ENCODE measurements around the gene MAPK1.
"Not testable (repeated sequence)": the region's sequence is repeated elsewhere in the genome, so short reads cannot be mapped to it uniquely, and the experiment has no call there.

Gene MAPK1

DNA sequence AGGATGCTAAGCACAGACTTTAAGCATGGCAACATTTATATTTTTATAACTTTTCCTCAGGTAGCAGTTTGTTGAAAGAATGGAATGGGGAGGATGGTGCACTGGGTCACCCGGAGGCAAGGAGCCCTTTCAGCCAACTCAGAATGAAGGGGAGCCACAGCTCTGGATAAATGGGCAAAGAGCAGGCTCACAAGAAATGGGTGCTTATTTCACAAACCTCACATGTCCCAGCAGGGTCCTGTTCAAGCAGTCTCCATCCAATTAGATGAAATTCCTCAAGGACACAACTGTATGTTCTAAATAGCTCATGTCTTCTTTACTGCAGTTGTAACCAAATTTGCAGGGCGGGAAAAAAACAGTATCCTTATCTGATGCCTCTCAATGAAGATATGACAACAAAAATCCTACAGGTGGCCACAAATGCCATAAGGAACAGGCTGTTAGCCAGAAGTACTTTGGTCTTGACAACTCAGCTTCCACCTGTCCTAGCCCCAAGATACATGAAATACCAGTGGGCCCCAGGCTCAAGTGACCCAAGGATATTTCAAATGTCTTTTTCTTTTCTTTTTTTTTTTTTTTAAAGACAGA, 48.2 kb downstream of the MAPK1 start:
- DNase-seq (ENCODE audit: low read depth in 2 of 2) = no peak

DNA sequence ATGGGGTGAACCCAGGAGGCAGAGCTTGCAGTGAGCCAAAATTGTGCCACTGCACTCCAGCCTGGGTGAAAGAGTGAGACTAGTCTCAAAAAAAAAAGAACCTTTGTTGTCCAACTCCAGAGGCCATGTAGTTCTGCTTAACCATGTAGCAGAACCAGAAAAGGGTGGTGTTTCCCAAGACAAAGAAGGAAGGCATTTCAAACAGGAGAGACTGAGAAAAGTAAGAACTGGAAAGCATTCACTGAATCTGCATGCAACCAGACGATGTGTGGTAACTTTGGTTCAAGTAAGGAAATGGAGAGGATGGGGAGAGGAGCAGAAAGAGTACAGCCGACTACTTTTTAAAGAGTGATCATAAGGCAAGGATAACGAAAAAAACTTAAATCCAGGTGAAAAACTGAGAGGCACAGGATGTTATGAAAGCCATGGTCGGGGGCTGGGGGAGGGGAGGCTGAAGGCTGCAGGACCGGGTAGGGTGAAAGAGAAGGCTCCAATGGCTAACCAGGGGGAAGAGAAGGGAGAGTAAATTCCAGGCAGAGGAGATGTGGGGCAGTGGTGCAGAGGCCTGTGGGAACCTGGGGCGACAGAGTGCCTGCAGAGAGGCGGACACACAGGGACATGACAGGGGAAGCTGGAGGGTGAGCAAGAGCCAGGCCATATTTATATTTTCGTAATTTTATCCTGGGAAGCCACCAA, 48.8 kb downstream of the MAPK1 start:
- DNase-seq (ENCODE audit: low read depth in 2 of 2) = no peak

DNA sequence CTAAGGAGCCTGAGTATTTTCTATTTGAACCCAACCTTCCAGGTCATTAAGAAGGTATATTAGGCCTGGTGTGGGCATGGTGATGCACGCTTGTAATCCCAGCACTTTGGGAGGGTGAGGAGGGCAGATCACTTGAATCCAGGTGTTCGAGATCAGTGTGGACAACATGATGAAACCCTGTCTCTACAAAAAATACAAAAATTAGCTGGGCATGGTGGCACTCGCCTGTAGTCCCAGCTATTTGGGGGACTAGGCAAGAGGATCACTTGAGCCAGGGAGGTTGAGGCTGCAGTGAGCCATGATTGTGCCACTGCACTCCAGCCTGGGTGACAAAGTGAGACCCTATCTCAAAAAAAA, 50.0 kb downstream of the MAPK1 start:
- DNase-seq (ENCODE audit: low read depth in 2 of 2) = not testable (repeated sequence)

DNA sequence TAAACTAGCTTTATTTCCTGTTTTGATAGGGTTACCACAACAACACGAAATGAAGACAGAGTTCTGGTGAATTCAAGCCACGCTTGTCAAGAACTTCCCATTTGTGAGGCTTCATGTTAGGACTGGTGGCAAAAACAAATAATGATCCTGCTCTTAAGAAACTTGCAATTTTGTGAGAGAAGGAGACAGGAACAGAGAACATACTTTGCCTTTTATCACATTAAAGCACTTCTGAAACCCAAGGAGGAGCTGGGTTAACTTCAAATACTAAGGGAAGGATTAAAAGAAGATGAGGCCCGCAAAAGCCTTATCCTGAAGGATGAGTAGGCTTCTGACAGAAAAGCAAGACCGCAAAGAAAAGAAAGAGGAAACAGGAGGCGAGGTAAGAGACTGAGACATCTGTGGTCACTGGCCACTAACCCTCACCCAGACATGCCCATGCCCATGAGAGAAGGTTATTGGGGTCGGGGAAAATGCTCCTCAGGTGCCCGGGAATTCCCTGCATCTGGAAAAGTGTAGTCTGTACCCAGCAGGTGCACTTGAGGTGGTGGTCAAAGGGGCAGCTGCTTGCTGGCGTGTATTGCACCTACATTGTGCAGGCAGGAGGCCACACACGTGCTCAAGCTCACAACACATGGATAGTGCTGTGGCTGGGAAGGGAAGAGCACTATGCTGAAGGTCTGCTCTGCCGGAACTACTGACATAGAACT, 50.5 kb downstream of the MAPK1 start:
- DNase-seq (ENCODE audit: low read depth in 2 of 2) = peak in 1 of 2 donors; percentile 1

DNA sequence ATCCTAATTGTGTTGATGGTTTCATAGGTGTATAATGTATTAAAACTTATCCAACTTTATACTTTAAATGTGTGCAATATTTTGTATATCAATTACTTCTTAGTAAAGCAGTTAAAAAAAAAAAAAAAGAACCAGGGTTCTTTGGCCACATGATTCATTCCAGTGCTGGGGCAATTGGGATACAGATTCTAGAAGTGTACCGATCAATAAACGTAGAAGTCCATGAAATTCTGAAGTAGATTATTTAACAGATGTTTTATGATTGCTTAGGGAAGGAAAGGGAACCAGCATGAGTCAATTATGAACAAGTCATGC, 51.0 kb downstream of the MAPK1 start:
- no peak for DNase-seq (ENCODE audit: low read depth in 2 of 2)

DNA sequence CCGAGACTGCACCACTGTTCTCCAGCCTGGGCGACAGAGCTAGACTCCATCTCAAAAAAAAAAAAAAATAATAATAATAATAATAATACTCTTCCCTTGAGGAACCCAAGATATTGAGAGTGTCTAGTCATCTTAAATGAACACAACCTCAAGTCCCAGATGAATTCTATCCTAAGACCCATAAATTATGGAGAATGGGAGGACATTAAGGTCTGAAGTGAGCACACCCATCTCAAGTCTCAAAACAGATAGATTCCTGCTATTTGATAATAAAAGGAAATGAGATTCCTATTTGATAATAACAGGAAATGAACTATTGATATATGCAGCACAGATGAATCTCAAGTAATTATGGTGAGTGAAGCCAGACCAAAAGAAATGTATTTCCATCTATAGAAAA, 51.5 kb downstream of the MAPK1 start:
- DNase-seq (ENCODE audit: low read depth in 2 of 2) = no peak

DNA sequence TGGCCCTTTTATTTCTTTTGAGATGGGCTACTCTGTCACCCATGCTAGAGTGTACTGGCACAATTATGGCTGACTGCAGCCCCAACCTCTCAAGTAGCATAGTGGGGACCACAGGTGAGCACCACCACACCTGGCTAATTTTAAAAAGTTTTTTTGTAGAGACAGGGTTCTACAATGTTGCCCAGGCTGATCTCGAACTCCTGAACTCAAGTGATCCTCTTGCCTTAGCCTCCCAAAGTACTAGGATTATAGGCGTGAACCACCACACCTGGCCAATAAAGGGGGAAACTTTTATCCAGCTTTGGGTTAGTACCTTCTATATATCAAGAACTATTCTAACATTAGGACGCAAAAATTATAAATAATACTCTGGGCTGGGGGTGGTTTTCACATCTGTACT, 52.1 kb downstream of the MAPK1 start:
- DNase-seq (ENCODE audit: low read depth in 2 of 2) = no peak

DNA sequence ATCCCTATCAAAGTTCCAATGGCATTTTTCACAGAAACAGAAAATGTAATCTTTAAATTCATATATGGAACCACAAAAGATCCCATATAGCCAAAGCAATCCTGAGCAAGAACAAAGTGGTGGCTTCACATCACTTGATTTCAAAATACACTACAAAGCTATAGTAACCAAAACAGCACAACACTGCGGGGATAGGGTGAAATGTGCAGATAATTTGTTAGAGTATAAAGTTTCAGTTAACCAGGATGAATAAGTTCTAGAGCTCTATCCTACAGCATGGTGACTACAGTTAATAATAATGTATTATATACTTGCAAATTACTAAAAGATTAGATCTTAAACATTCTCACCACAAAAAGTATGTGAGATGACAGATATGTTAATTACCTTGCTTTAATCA, 55.5 kb downstream of the MAPK1 start:
- DNase-seq (ENCODE audit: low read depth in 2 of 2) = no peak

DNA sequence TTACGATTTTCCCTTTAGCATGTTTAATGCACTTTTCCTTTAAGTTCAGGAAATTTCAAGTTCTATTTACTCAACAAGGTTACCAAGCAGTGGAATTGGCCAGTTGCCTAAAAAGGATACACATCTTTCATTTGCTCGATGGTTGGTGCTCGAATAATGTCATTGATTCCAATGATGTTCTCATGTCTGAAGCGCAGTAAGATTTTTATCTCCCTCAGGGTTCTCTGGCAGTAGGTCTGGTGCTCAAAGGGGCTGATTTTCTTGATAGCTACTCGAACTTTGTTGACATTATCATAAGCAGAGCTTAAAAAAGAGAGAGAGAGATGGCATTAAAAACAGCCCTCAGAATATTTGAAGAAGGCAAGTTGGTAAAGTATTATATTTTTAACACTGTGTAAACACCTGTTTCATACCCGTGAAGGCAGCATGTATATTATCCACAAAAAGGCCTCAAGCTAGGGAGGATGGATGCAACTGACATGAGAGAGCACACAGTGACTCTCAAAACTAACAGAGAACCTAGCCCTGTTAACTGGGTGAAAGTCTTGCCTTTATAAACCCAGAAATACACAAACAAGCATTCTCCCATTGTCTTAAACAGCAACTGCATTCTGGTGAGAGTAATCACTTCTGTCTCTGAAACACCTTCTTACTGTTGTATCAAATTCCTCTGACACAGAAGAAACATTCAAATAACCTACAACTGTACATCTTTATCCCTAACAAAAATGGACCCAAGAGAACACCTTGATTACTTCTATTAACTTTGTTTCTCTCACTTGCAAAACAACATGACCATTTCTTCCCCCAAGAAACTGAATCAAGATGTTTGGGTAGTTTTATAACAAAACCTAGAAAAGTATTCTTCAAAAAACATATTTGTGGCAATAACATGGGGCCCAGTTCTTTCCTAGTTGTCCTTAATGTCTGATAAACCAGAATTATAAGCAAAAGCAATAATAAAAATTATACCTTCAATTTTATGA, 59.6 kb downstream of the MAPK1 start:
- no peak for DNase-seq (ENCODE audit: low read depth in 2 of 2)

DNA sequence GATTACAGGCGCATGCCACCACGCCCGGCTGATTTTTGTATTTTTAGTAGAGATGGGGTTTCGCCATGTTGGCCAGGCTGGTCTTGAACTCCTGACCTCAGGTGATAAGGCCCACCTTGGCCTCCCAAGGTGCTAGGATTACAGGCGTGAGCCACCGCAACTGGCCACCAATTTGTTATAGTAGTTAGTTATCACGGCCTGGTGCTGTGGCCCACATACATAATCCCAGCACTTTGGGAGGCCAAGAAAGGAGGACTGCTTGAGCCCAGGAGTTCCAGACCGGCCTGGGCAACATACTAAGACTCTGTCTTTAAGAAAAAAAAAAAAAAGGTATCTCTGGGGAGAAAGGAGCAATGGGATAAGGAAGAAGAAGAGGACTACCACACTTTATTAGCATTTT, 62.1 kb downstream of the MAPK1 start:
- DNase-seq (ENCODE audit: low read depth in 2 of 2) = not testable (repeated sequence)

DNA sequence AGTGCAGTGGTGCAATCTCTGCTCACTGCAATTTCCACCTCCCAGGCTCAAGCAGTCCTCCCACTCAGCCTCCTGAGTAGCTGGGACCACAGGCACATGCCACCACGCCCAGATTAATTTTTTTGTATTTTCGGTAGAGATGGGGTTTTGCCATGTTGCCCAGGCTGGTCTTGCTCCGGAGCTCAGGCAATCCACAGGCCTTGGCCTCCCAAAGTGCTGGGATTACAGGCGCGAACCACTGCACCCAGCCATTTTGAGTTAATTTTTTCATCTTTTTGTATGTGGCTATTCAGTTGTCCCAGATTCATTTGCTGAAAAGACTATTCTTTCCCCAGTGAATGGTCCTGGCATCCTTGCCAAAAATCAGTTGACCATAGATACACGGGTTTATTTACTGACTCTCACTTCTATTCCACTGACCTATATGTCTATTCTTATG, 63.6 kb downstream of the MAPK1 start:
- no peak for DNase-seq (ENCODE audit: low read depth in 2 of 2)

DNA sequence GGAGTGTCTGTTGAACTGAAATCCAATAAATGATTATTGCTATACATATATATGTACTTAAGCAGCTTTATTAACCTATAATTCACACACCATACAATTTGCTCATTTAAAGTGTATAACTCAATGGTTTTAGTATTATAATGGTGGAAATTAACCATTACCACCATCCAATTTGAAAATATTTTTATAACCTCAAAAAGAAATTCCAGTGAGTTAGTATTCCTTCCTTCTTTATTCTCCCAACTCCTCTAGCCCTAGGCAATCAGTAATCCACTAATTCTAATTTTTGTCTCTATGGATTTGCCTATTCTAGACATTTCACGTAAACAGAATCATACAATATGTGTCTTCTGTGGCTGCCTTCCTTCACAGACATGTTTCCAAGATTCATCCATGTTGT, 64.8 kb downstream of the MAPK1 start:
- DNase-seq (ENCODE audit: low read depth in 2 of 2) = no peak

DNA sequence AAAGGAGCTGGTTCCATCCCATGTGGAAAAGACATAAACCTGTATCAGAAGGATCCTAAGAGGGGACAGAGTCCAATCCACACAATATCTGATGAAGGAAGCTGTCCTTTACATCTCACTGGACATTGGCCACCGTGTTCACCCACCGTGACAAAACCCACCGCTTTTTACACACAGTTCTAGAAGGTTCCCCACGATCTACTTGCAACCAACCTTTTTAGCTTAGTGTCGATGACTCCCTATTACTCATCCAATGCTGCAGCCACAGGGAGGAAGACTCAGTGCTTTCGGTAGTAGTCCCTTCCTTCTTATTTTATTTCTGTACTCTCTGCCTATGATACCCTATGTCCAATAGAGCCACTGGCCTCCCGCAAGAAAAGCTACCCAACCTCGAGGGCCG, 65.4 kb downstream of the MAPK1 start:
- DNase-seq (ENCODE audit: low read depth in 2 of 2) = no peak

DNA sequence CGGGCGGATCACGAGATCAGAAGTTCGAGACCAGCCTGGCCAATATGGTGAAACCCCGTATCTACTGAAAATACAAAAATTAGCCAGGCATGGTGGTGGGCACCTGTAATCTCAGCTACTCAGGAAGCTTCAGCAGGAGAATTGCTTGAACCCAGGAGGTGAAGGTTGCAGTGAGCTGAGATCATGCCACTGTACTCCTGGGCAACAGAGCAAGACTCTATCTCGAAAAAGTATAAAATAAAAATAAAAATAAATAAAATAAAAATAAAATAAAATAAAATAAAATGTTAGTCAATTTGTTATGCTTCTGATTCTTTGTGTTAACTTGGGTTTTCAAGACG, 66.2 kb downstream of the MAPK1 start:
- DNase-seq (ENCODE audit: low read depth in 2 of 2) = not testable (repeated sequence)

DNA sequence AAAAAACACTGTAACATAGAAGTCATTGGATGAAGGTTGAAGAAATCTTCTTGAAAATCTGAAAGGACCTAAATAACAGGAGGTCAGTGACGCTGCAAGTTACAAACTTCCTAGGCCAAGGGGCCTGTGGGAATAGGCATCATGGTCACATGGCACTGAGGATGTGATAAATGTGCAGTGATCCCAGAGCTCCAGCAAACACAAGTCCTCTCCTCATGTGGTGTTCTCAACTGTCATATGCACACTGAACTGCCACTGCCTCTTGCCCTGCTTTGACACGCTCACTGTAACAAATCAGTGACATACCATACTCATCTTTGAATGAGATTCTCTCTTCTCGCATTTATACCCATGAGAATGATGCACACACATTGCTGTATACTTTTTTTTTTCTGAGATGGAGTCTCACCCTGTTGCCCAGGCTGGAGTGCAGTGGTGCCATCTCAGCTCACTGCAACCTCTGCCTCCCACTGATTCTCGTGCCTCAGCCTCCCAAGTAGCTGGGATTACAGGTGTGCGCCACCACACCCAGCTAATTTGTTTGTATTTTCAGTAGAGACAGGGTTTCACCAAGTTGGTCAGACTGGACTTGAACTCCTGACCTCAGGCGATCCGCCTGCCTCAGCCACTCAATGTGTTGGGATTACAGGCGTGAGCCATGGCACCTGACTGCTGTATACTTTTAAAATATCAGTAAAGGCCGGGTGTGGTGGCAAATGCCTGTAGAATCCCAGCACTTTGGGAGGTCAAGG, 66.7 kb downstream of the MAPK1 start:
- no peak for DNase-seq (ENCODE audit: low read depth in 2 of 2)

DNA sequence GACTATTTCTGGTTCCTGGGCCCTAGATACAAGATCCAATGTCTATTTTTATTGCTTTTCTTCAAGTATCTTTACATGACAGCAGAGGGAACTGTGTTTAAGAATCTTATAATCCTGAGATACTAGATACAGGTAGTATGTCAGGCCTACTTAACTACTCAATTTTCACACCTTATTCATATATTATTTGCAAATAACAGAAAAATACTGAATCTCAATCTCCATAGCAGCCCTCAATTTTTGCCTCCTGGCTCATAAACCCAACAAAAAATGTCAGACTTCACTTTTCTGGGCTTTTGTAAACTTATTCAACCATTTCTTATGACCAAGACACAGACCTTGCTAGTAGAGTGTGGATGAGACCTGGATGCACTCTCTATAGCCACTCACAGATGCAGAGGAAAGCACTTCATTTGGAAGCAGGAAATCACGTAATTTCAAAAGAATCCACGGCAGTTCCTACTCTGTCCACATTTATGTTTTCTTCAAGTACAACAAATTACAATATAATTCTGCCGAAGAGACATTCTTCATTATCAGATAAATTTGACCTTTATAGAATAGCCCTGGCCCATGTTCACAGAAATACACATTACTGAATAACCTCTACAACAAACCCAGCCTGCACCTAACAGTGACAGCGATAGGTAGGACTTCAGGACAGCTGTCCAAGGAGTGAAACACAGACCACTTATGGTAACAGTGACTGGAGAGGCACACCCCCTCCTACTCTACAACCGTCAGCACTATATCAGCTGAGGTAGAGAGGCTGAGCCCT, 69.8 kb downstream of the MAPK1 start:
- DNase-seq (ENCODE audit: low read depth in 2 of 2) = no peak

DNA sequence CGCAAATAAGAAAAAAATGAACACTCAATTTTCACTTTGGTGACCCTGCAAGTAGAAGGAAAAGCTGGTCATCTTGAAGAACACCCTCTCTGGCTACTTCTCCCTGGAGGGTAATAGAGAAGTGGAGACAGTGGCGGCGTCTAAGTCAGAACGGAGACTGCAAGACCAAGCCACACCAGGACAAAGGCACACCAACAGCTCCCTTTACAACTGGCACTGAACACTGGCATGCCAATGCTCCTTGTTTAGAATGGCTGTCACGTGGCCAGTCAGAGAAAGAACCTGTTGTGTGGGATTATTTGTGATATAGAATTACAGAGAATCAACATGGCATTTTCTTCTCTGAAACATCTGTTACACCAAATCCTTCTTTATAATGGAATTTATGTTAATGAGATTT, 70.6 kb downstream of the MAPK1 start:
- no peak for DNase-seq (ENCODE audit: low read depth in 2 of 2)

DNA sequence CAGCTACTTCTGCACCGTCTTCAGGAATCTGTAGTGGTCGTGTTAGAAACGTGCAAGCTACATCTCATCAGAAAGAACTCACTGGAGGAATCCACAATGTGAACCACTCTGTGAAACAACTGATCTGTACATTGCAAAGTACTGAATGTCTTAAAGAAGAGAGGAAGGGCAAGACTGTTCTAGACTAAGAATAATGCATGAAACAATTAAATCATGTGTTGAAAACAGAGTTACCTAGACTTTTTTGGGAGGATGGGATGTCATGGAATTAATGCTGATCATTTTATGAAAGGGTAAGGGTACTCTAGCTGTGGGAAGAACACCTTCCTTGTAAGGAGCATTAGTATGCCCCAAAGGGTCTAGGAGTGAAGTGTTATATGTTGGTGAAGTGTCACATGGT, 71.2 kb downstream of the MAPK1 start:
- no peak for DNase-seq (ENCODE audit: low read depth in 2 of 2)

DNA sequence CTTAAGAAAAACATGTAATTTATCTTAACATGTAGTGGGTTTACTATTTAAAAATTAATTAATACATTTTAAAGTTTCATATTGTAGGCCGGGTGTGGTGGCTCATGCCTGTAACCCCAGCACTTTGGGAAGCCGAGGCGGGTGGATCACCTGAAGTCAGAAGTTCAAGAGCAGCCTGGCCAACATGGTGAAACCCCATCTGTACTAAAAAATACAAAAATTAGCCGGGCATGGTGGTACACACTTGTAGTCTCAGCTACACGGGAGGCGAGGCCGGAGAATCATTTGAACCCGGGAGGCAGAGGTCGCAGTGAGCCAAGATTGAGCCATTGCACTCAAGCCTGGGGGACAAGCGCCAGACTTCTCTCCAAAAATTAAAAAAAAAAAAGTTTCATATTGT, 73.7 kb downstream of the MAPK1 start:
- DNase-seq (ENCODE audit: low read depth in 2 of 2) = not testable (repeated sequence)

DNA sequence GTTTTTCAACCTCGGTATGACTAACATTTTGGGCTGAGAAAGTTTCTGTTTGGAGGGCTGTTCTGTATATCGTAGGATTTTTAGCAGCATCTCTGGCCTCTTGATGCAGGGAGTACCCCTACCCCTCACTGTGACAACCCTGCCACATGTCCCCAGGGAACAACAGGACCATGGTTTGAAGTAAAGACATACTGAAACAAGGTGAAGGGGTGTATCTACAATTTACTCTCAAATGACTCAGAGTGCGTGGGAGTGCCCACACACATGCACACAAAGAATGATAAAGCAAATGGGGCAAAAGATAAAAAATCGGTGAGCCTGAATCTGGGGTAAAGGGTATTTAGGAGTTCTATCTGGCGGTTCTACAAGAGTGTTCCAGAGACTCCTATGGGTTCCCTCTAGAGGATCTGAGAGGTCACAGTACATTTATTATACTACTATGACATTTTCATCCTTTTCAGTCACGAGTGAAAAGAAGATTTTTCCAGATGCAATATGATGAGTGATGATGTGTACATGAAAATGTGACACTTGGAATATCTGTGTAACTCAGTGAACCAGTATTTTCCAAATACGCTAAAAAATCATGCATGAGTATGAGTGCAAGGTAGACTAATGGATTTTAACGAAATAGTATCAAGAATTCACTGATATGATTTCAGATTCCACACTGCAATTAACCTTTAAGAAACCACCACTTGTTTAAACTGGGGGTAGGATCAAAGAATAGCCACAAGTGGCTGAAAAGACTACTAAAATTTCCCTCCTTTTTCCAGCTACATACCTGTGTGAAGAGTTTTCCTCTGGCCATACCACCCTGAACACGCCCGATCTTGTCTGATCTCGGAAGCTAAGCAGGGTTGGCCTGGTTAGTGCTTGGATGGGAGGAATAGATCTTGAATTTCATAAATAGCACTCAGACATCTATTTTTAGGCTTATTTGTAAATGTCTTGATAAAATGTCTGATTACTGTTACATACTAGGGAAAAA, 75.5 kb downstream of the MAPK1 start:
- DNase-seq (ENCODE audit: low read depth in 2 of 2) = peak; percentile 35 to 44
